HG02884 (cell line): ENCODE measurements around the gene MAPKAPK3.

Experiments
- ATAC-seq: cut with Tn5 transposase; IDR thresholded peaks from one replicate; pipeline ENCODE4 v1.9.1; 2021; ENCODE audit warnings: mild to moderate bottlenecking, moderate library complexity; ENCODE audit not compliant: unreplicated experiment

MAPKAPK3 gene

DNA sequence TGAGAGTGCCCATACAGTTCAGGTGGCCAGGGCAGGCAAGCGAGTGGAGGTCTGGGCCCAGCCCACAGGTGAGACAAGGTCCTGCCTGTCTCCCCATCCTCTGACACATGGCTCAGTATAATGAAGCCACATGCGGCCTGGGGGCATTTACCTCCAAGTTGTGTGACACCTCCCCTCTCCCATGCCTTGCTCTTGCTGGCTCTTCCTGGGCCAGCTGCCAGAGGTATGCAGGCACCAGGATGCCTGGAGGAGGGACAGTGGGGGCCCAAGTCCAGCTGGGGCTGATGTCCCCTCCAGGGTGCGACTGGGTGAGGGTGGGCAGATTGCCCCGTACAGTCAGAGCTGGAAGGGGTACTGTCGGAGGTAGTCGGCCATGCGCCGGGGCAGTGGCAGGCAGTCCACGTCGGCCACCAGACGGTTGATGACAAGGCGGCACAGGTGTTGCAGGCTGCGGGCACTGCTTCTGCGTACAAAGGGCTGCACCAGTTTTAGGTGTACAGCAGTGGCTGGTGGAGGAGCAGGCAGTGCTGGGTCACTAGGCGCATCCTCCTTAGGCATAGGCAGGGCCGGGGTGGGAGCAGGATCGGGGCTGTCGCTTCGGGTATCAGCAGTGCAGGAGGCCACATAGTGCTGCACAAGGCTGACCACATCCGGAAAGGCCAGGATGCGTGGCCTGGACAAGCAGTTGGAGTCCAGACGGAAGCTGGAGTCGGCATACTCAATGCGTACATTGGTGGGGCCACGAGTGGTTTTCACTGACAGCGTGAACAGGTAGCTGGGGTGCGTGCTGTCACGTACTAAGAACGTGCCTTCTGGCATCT lies 9.5 kb upstream of the MAPKAPK3 start:
- ATAC-seq: no peak

DNA sequence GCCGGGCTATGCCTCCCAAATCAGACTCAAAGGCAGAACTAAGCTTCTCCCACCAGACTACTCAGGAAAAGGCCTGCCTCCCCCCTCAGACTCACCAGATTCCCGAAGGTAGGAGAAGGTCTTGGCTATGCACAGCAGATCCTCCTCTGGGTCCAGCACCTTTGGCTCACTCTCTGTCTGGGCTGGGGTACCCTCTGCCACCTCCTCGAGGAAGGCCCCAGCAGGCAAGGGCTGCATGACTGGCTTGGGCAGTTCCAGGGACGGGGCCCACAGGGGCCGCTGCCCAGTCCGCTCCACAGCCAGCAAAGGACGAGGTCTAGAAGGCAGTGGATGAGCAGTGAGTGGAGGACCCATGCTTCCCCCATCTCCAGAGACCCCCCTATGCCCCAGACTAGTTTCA lies 8.7 kb upstream of the MAPKAPK3 start:
- no peak for ATAC-seq

DNA sequence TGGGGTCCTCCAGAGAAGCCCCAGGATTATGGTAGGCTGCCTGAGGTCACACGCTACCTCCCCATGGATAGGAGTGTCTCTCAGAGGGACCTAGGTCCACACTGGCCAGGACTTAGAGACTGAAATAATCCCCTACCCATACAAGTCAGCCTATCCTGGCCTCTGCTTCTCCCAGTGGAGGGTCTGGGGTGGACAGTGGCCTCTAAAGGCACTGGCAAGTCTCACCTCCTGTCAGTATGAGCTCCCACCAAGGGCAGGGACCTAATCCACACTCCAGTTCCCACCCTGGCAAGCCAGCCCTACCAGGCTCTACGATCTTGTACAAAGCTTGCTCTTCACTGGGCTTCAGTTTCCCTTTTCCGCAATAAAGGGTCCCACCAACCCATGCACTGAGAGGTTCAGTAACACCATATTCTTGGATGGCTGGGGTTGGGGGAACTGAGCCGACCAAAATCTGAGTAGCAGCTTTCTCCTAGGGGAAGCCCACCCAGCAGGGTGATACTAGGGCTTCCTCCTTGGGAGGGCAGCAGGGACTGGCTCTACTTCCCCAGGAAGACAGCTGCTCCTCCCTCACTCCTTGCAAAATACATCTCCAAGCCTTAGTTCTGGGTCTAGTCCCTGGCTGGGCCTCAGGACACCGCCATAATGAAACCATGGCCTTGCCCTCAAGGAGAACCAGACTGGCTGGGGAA lies 7.7 kb upstream of the MAPKAPK3 start:
- ATAC-seq: no peak

DNA sequence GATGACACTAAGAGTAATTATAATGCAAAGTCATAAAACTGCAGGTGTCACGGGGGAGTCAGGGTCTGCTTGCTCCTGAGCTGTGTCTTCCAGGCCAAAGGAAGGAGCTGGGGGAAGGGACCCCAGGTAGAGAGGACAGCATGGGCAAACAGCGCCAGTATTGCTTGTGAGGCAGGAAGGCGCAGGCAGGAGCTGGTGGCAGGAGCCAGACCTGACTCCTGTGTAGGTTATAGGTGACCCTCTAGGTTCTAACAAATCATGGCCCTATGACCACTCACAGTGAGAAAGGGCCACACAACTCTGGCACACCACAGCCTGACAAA lies 7.2 kb upstream of the MAPKAPK3 start:
- ATAC-seq: no peak

DNA sequence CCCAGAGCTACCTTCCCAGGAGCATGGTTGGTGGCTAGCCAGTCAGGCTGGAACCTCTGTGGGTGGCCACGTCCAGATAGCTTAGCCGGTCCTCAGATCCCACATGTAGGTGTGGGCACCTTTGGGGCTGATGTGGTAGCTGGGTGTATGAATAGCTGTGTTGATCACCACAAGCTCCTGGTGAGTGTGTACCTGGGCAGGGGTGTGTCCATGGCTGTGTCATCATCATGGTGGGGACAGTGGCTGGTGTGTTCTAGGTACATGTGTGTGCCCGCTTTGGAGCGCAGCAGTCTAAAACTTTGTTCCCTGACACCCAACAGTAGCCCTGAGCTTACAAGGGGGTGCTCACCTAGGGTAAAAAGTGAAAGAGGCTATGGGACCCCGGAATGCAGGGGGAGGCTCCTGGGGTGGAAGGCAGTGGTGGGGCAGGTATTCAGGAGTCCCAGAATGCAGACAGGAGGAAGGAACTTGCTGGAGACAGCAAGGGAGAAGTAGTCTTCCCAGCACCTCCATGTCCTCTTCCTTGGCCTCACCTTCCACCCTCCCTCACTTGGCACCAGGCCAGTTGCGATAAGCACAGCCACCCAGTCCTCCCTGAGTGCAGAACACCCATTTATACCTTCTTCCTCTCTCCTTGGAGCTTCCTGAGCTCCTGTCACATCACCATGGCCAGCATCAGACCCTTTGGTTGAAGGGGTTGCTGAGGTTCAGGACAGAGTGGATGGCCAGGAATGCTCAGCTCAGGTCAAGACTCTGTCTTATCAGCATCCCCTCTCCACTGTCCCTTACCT lies 6.6 kb upstream of the MAPKAPK3 start:
- ATAC-seq: no peak

DNA sequence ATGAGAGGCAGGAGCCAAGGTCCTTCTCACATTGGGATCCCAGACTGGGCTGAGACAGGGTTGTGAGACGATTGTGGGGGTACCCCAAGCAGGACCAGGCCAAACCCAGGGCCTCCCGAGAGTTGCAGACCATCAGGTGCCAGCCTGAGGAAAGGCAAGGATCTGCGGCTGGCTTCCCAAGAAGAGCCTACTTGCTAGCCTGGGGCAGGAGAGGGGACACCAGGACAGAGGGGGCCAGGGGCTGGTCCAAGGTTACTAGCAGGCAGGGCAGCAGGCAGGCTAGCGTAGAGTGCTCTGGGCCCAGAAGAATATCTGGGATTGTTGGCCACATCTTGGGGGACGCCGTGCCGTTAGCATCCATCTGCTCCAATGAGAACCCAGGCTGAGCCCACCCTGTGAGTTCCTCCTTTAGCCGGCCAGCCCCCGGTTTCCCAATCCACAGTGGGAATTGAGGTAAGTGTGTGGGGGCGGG lies 5.9 kb upstream of the MAPKAPK3 start:
- ATAC-seq: no peak

DNA sequence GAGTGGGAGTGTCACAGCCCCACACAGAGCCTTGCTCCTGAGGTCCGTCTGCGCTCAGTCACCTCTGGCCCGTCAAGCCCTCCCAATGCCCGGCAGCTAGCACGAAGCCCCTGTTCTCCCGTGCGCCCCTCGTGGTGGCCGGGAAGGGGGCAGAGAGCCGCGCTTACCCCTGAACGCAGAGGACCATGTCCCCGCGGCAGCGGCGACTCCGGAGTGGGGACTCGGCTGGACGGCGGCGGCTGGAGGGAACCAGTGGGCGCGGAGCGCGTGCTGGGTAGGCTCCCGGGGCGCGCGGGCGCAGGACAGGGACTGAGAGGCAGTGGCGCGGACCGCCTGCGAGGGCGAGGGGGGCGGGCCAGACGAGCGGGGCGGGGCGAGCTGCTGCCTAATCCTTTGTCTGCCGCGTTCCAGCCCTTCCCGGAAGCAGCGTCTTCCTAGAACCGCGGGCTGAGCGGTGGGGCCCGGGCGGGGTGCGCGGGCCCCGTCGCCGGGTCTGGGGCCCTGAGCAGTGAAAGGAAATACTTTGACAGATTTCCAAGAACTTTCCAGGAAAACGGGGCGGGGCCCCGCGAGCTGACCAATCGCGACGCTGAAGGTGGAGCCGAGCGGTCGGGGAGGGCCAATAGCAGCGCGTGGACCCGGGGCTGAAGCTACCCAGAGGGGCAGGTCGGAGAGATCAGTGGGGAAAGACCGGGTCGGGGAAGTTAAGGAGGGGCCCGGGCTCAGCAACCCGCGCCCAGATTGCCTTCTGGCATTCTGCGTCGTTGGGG lies 5.3 kb upstream of the MAPKAPK3 start, which contains the start of gene CISH:
TSS of gene CISH (minus strand) at position 311 of the 770 bp plus-strand sequence. CDS start at position 187, 124 bp downstream.
- ATAC-seq: peak; percentile 68

DNA sequence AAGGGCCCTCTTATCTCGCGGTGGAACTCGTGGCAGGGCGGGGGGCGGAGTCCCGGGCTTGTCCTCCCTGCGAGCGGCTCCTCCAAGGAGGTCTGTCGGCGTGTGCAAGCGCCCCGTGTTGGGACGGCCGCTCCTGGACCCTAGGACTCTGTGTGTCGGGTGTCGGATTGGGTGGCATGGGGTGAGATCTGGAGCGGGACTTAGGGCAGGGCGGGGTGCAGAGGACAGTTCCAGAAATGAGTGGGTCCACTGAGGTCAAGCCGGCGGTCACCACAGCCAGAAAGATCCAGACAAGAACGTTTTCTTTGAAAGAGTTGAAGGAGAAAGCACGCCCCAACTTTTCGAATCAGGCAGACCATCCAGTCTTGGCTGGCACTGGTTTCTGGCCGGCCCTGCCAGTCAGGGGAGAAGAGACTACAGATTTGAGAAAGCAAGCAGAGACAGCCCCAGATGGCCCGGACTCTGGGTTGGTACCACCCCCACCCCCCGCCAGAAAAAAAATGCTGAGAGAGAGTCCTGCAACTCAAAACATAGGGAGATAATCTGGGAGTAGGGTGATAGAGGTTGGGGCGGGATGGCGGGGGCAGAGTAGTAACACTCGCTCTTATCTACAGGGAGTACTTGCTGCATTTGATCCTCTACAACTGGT lies 4.6 kb upstream of the MAPKAPK3 start:
- no peak for ATAC-seq

DNA sequence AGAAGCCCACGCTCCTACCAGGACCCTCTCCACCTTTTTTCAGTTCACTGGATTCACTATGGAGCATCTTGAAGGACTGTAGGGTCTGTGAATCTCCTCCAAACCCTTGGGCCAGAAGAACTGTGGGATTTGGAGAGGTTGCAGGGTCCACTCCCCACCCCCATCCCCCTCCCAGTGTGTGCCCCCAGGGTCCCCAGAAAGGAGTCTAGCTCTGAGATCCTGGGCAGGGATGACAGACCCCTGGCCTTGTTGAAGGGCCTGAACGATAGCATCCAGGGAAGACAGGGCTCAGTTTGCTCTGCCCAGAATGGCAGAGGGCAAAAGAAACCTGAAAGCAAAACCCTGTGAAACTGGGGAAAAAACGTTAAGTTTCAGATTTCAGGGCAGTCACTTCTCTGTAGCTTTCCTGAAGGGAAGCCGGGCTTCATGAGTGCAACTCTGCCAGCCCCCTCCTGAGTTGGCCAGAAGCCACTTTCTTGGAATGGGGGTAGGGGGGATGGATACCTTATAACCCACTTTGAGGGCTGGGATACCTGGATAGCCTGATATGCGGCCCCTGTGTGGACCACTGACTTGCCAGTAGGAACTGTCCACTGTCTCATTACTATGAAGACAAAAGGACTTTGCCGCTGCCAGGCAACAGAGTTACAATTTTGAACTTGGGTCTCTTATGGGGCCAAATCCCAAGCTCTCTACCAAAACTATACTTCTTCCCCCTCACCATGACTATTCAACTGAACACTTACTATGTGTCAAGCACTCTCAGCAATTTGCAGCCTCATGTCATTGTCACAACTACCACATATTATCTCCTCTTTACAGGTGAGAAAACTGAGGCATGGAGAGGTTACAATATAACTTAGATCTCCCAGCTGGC lies 3.7 kb upstream of the MAPKAPK3 start:
- ATAC-seq: no peak

DNA sequence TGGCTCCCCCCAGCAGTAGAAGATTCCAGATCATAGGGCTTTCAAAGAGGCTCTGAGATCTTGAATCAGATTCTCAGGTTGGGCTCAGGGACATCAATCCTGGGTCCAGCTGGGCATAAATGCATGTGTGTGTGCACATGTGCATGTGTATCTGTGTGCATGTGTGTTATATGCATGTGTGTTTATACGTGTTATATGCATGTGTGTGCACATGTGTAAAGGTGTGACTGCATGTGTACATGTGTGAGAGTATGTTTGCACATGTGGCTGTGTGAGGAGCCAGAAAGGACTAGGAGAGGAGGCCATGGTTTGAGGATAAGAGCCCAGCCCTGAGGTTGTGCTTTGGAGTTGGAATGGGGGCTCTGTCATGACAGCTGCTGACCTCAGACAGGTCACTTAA lies 1.8 kb upstream of the MAPKAPK3 start:
- ATAC-seq: no peak

DNA sequence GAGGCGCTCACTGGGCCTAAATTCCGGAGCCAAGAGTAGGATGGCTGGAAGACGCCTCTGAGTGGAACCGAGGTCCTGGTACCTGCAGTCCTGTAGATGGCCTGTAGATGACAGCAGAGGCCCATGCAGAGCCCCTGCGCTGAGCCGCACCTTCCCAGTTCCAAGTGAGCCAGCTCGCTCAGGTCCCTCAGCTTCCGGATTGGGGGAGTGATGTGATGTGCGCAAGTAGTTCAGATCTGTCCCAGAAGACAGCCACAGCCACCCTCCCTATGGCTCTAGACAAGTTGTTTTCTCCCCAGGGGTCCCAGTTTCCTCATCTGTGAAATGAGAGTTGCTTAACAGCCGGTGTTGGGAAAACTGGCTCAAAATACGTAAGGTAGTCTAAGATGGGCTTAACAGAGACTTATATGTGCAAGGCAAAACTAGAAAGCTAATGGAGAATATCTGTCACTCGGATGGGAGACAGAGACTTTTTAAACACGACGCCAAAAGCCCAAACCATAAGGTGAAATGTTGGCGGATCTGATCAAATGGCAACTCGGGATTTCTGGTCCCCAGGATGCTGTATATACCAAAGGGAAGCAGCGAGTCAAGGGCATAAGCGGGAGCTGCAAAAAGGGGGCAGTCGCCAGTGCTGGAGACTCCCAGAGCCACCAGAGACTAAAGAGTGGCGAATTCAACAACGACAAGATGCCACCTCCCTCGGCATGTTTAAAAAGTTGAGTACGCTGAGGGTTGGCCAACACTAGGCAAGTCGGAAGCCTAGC lies 765 bp upstream of the MAPKAPK3 start:
- ATAC-seq: no peak

DNA sequence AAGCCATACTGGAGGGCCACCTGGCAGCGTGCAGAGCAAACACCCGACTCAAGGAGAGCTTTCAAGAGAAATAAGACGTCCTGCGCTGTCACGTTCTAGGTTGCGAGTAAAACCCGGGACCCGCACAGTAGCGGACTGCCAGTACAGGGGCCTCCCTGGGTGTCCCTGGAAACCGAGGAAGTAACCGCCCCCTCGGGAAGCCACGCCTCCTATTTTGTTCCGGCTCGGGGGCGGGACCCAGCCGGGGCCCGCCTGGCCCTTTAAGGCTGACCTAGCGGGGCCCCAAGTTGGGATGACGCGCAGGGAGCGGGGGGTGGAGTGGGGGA lies 218 bp upstream of the MAPKAPK3 start:
- ATAC-seq: peak; percentile 64

DNA sequence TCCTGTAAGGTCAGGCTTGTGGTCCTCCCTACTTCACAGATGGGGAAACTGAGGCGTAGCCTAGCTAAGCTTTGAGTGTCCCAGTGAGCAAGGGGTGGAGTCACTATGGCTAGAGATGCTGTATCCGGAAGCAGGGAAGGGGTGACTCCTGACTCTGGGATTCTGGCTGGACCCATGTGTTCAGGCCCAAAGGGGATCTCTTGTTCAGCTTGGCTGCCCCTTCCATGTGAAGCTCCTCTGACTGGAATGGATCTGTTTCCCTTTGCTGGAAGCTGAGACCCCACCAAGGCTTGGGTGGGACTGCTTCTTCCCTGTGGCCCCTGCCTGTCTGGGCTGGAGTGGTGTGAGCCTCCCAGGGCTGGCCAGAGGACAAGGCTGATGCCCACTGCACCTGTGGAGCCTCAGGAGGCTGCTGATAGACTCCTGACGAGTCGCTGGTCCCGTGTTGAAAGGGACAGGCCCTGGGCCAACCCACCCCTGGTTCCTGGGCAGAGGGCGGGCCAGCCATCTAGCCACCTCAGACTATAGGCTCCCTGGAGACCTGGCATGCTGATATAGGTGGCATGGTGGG lies 1.0 kb downstream of the MAPKAPK3 start:
- no peak for ATAC-seq

DNA sequence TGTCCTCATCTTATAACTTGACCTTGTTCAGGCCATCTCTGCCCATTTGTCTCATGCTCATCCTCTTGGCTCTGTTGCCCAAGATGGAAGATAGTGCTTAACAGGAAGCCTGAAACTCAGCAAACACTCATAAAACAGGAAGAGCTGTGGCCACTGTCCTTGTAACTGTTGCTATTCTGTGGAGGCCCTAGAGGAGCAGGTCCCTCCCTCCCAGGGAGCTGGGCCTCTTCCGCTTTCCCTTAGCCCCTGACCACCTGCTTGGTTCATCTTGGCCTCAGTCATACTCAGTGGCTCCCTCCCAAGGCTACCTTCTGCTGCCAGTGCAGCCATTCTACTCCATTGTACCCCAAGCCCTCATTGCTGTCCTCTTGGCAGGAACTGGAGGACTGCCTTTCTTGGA lies 3.5 kb downstream of the MAPKAPK3 start:
- no peak for ATAC-seq

DNA sequence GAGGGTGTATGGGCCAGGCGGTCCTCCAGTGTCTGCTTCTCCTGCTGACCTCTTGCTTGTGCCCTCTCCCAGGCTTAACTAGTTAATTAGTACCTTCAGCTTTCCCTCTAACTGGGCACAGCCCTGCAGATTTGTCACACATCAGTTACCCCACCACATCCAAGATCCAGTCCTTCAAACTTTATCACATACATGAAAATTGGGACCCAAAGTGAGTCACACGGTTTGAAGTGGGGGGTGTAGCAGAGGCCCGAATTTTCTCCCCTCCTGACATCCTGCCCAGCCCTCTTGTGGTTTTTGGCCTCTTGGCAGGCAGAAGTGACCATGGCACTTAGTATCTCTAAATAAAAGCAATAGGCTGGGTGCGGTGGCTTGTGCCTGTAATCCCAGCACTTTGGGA lies 3.9 kb downstream of the MAPKAPK3 start:
- no peak for ATAC-seq

DNA sequence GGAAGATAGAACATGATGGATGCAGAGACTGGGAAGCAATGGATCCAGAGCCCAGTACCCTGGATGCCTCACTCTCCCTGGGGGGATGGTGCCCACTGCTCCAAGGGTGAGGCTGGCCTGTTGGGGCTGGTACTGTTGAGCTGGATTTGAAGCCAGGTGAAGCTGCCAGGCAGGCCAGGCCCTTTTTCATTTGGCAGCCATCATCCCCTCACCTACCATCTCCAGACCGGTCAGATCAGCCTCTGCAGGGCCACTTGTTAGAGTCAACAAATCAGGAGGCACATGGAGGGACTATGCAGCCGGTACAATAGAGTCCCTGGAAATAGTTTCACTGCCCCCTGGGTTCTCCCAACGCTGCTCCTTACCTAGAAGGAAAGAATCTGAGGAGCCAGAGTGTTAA lies 5.9 kb downstream of the MAPKAPK3 start:
- no peak for ATAC-seq

DNA sequence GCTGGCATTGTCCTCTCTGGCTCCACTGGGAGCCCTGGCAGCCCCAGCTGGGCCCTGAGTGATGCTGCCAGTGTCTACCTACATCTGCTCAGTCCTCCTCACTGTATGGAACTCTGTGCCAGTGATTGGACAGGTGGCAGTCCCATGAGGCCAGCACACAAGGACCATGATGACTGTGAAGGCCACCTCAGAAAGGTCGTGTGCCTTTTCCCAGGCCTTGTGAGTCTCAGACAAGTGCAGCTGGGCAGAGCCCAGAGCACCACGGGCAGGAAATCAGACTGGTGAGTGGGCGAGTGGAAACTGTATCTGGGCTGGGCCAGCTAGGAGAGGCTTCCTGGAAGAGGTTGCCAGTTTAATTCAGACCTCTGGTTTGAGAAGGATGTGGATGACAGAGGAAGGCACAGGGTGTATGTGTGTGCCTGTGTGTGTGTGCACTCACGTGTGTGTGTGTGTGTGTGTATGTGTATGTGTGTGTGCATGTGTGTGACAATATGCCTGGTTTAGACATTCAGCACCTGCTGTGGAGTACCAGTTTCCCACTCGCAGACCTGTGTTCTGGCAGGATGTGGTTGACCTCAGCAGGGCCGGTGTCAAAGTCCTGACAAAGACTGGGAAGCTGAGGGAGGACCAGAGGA lies 7.0 kb downstream of the MAPKAPK3 start:
- no peak for ATAC-seq

DNA sequence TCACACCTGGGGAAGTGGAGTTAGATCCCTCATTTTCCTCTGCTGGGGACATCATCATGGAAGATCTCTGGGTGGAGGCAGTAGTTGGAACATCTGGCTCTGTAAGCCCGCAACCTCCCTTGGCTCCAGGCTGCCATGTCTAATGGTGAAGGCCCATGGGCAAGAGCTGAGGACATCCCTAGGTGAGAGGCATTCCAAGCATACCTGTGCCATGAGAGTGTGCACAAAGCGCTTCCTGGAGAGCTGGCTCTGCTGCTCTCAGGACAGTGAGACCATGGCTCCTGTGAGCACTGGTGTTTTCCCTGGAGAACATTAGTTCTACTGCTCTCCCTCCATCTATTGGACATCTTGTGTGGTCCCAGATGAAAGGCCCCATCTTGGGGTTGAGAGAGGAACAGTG lies 7.7 kb downstream of the MAPKAPK3 start:
- no peak for ATAC-seq
